ELF-1 (cell line): Measurements from ENCODE around the gene TMEM115.

Experiments used
- DNase-seq: peaks from one replicate; pipeline ENCODE4 v3.0.0-alpha.2; 2016; ENCODE audit warnings: low read depth, low spot score

The TMEM115 gene, protein sequence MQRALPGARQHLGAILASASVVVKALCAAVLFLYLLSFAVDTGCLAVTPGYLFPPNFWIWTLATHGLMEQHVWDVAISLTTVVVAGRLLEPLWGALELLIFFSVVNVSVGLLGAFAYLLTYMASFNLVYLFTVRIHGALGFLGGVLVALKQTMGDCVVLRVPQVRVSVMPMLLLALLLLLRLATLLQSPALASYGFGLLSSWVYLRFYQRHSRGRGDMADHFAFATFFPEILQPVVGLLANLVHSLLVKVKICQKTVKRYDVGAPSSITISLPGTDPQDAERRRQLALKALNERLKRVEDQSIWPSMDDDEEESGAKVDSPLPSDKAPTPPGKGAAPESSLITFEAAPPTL

DNA sequence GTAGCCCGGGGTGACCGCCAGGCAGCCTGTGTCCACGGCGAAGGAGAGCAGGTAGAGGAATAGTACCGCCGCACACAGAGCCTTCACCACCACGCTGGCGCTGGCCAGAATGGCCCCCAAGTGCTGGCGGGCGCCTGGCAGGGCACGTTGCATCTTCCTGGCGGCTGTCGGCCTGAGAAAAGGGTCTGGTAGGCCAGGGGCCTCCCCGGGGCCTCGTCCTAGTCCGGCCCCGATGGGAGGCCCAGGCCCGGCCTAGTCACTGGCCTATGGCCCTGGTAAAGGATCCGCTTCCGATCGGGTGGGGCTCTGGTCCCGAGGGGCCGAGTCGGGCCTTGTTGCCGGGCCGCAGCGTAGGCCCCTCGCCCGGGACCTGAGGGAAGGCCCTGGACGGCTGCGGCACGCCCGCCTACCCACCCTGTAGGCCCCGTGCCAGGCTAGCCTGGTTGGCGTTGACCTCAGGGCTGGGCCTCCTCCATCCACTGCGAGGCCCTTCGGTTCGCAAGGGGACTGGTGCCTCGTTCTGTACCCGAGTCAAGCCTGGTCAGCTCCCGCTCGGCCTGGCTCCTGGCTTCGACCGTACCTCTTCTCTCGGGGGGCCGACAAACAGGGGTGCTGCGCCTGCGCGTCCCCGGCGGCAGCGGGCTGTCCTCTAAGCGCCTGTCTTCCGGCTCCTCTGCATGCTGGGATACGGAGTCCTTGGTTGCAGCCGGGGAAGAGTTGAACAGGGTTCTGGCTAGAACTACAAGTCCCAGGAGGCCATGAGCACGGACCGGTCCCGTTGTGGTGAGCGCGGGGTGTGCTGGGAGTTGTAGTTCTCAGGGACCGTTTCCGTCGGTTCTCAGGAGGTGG lies at the start of gene TMEM115:
Gene TMEM115 (minus strand): TSS at position 611 of the 849 bp plus-strand sequence. CDS start 458 bp downstream, at position 153.
- peak; percentile 97 for DNase-seq

DNA sequence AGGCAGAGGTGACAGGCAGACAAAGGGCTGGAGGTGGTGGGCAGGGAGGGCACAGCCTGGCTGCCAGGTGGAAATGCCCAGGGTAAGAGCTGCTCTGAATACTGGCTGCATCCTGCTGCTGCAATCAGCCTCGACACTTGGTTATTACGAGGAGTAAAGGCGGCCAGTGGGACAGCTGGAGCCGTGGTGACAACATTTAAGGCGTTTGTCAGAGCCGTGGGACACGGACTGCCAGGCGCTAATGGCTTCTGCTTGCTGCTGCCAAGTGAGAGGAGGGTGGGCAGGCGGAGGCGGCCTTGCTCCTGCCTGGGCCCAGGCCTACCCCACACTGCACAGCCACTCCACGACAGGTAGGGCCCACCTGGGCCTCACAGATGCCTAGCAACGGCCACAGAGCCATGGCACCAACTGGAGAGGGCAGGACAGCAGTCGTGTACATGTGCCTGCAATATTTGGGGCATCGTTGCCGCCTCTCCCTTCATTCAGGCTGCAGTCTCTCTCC lies 49.2 kb upstream of the TMEM115 start:
- DNase-seq: no peak

DNA sequence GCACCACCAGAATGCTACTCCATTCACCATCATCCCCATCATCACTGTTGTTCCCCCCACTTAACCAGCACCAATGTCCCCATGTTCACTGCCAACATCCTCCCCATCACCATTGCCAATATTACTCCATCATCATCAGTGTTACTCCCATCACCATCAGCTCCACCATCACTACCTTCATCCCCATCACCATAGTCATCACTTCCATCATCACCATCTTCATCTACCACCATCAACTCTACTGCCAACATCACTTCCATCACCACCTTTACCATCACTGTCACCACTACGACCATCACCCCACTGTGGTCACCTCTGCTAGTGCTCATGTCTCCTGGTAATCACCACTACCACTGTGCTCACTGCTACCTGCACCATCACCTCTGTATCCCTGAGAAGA lies 47.2 kb upstream of the TMEM115 start:
- DNase-seq: no peak

DNA sequence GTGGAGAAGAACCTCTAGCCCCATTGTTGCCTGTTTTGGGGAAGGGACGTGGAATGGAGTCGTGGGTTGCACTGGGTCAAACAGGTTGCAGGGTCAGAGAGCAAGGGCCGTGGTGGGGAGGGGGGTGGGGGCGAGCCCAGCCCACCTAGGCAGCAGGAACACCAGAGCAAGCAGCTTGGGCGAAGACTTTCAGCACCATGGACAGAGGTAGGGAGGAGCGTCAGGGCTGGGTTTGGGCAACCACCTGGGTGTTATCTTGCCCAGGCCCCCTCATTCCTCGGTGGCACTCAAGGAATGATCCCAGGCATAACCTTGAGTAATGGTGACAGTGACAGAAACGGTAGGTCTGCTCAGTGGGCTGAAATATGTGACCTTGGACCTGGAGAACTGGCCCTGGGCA lies 45.9 kb upstream of the TMEM115 start:
- DNase-seq: peak; percentile 55

DNA sequence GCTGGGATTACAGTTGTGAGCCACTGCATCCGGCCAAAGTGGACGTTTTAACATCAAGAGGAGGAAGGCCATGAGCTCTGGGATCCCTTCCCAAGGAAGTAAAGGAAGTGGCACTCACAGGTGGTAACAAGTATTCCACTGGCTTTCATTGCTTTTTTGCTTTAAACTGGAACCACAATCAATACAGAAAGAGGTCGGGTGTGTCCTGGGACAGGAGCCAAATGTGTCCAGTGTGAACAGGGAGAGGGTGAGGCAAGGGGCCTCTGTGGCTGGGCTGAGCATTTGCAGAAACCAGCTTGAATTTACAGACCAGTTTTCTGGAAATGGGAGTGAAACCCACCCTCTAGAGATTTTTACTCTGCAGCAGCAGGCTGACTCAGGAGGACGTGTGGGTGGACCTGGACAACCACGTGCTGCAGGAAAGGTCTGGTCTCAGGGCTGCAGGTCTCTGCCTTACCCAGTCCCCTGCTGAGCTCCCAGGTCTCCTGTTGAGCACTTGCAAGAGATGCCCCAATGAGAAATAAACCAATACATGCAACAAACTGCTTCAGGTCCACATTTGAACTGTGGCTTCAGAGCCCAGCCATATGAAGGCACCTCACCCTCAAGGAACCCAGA lies 42.8 kb upstream of the TMEM115 start:
- no peak for DNase-seq

DNA sequence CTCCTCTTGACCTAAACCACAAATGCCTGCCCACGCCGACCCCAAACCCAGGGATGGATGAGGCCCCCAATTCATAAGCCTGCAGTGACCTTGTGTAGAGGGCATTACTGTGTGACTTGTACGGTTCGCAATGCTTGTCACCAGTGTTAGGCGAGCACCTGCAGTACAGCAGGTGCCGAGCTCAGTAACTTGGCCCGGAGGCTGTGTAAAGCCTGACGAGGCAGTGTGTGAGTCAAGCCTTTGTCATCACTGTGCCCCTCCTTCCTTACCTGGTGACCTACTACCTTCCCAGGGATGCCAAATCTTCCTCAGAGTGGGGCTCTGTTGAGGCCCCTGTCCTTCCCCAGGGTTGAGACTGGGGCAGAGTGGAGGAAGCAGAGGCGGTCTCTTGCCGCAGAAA lies 37.2 kb upstream of the TMEM115 start:
- no peak for DNase-seq

DNA sequence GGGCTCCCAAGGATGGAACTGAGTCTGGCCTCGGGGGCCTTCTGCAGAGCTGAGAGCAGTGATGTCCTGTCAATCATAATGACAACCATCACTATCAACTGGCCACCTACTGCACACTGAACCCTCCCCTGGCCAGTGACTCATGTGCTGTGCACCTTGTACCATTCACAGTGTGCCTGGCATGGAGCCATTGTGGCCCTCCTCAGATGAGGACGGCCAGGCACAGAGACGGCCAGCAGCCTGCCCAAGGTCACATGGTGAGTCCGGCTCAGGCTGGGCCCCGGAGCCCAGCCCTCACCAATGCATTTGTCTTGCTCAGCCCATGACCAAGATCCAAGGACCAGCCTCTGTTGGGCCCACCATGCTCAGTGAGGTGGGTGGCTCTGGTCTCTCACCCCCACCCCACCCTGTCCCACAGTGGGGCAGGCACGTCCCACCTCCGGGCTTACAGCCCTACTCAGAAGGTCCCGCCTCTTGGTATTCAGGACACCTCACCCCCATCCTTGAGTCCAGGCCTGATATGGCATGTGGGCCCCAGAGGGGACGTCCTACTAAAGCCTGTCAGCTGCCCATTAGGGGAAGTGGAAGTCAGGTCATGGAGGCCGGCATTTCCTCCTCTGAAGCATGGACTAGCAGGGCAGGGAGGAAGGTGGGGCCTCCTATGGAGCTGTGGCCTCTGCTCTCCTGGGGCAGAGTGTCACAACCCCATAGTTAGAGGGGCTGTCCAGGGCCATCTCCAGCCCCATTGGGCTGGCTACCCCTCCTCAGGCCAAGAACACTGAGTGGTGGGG lies 35.9 kb upstream of the TMEM115 start:
- no peak for DNase-seq

DNA sequence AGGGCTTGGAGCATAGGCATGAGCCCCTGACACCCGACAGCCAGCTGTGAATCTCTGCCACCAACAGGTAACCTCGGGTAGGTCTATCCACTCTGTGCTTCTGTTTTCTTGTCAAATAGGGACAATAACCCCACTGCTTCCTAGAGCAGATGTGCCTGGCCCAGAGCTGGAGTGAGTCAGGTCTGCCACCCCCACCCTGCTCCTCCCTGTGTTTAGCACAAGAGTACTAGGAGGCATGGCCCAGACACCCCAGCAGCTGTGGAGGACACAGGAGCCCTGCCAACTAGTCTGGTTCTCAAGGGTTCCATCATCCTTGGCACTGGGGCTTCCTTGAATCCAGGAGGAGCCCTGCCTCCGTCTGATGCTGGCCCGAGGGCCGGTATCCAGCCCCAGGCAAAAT lies 33.7 kb upstream of the TMEM115 start:
- no peak for DNase-seq

DNA sequence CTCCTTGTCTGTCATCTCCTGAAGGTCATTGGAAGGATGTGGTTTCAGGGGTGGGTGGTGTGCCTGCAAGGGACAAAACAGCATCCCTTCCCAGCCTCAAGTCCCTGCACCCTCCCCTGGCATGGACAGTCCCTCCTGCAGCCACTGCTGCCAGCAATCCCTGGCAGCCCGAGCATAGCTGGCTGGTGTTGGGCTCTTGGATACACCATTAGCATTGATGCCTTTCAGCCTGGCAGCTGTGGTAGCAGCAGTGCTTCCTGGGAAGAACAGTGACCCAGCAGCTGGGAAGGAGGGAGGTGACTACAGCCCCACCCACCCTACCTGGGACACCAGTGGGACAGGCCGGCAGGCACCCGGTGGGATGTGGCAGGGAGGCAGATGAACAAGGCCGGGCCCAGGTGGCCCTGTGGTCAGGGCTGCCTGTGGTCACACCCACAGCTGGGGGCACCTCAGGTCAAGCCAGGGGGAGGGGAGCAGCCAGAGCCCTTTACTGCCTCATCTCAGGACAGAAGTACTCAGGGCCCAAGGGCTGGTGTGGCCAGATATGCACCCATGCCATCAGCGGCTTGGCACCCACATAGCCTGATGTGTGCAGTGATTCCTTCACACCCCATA lies 32.9 kb upstream of the TMEM115 start:
- DNase-seq: no peak

DNA sequence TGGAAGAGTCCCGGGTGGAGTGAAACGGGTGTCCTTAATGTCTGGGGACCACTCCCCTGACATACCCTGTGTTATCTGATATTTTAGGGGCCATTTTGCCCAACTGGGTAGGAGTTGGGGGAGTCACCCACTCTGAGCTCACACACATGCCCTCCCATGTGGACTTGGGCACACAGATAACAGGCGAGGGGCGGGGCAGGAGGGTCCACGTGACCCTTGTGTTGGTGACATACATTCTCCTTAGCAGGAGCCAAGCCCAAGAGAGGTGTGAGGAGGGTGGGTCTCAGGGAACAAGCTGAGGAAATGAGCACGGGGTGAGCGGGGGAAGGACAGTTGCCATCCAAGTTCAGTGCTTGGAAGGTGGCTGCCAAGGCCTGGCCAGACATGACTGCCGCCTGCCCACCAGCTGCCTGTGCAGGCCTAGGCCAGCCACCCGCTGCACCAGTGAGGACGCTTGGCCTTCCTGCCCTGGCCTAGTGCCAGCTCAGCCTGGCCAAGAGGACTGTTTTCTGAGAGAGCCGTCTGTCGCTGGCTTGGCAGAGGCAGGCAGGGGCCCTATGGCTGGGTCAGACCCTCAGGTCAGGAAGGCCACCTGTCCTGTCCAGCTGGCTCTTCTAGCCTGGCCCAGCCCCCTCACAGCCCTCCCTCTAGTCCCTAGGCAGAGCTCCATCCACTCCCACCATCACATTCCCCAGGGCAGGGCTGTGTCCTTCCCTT lies 31.3 kb upstream of the TMEM115 start:
- peak; percentile 34 for DNase-seq

DNA sequence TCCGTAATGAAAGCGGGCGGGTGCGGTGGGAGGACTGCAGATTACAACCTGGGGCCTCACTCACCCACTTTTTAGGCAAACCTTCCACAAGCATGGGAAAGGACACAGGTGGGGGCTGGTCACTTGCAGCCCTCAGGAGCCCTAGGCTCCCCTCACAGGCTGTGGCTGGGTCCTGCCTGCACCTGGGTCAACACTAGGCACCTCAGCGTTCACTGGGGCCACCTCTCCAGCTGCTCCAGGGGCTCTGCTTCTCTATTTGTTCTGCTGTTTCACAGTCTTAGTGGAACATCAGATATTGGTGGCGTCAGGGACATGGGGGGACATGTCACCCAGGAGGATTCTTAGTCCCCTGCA lies 30.1 kb upstream of the TMEM115 start:
- DNase-seq: no peak

DNA sequence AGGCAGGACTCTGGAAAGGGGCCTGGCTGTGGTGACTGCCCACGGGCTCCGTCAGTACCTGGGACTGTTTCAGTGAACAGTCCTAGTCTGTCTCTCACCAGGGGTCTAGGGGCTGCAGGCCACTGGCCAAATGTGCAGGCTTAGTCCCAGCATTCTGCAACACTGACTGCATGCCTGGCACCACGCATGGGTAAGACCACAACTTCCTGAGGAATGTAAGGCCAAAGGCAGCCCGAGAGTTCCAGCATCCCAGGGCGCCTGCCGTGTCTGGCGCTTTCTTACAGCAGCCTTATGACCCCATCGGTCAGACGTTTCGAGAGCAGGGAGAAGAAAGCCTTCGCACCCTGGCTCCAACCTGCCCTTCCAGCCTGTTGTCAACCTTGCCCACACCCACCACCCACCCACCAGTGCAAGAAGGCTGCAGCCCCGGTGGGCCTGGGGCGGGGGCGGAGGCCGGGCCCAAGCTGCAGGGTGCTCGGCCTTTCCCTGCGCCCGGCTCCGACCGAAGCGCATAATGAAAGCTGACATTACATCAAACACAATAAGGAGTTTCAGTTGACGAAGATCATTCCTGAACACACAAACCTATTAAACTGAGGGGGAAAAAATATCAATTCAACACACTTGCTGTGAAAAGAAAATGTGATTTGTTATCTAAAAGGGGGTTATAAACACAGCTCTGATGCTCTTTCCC lies 29.5 kb upstream of the TMEM115 start:
- peak; percentile 43 for DNase-seq

DNA sequence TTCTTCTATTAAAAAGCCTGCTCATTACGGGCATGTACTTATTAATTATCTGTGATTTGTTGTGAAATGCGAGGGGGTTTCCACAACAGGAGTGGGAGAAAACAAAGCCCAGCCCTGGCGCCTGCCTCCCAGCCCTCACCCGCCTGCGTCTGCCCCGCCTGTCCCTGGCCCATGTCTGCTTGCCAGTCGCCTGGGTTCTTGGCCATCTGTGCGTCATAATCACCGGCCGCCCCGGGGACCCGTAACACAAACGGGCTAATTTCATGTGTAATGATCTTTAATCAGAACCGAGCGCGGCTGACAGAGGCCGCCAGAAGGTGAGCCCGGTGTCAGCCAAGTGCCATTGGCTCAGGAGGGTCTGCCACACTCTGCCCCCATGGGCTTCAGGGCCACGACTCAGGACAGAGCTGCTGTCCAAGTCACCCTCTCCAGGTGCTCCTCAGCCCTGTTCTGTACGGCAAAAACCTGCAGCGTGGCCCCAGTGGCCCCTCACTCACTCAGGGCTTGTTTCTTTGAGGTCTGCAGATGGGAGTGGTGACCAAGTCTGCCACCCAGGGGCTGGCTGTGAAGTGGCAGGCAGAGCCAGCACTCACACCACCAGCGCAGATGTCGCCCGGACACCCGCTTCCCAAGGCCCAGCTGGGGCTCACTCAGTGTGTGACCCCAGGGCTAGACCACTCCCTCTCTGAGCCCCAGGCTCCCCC lies 28.8 kb upstream of the TMEM115 start:
- DNase-seq: peak; percentile 61

DNA sequence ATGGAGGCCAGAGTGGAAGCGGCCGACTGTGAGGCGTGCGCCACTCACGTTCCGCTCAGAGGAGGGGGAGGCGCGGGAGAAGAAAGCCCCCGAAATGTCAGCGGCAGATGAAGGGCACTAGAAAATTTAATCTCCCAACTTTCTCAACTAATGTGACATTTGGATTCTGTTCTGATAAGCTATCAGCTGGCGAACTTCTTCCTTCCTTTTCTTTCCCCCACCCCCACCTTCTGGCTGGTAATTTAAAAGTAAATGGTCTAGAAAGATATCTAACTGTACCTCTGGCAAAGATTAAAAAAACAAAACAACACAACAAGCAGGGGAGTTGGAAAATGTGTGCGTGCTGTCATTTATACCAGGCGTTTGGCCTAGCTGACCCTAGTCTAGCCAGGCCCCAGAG lies 26.4 kb upstream of the TMEM115 start:
- DNase-seq: no peak

DNA sequence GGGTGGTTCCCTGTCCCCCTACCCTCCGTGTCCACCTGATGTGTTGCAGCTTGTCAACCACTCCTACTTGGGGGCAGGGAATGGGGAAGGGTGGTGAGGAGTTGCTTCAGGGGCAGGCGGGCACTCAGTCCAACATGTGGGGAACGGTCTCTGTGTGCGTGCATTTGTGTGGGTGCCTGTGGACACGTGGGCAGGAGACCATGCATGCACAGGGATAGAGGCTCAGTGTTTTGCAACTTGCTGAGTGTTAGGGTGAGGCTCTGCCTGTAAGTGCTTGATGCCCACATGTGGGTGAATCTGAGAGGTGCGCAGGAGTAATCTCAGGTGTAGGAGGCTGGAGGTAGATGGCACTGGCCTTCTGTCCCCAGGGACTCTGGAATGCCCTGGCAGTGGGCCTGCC lies 24.4 kb upstream of the TMEM115 start:
- no peak for DNase-seq

DNA sequence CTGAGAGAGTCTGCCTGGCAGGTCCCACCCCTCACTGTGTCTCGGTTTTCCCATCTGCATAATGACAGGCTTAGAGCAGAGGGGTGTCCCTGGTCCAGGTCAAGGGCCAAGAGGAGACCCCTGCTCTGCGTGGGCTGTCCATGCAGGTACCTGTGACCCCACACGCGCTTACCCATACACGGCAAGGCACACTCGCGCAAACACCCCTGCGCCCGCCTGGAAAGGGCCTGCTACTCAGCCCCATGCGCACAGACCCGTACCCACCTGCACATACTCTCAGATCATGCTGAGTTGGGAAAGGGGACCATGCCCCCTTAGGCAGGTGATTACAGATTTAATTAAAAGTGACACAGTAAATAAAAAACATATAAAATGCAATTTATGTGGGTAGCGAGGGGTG lies 23.4 kb upstream of the TMEM115 start:
- no peak for DNase-seq

DNA sequence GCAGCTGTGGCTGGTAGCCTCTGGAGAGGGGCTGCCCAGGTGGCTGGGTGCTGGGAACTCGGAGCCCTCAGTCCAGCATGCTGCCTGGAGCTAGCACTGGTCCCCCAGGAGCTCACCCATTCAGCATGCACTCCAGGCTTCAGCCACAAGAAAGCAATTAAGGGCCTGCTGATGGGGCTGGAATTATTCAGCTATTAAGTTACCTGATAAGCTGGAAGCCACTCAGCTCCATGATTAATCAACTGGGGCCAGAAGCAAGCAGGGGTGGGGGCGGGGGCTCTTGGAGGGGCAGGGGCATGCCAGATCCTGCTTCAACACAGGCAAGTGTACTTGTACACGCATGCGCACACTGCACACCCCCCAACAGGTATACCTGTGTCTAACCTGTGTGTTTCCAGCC lies 22.1 kb upstream of the TMEM115 start:
- no peak for DNase-seq

DNA sequence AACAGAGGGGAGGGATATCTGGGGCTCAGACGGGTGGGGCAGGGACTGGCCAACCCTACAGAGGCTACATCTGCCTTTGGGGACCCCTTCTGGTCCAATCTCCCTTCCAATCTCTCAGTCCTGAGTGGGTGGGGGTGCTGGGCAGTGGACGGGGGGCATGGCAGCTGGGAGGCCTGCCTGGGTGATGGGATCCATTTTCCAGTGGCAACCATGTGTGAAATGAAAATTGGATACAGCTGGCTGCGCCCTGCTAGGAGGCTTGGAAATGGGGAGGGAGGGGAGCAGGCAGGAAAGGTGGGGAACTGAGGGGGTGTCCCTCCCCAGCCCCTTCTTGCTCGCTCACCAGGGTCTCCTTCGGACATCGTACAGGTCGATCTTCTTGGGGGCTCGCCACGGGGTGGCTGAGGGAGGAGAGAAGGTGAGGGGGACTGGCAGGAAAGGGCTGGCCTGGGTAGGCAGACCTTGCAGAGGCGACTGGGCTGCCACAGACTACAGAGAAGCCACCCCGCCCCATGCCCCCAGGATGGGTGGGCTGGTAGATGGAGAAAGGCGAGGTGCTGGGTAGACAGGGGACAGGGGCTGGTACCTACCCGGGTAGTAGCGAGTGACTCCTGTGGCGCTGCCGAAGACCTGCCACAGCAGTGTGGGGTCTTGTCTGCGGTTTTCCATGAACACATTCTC lies 21.2 kb upstream of the TMEM115 start:
- no peak for DNase-seq

DNA sequence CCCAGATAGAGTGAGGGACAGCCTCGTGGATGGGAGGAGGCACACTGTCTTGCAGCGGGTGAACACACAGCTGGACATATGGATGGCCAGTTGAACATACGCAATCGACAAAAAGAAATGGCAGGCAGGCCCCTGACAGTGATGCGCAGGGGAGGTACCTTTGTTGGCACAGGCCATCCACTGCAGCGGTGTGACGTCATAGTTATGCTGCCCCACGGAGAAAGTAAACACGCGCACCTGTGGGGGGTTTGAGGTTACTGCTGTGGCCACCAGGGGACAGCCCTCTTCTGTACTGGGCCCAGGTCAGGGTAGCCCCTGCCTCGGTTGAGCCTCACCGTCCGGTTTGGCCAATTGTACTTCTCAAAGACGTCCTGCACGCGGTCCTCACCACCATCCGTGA lies 19.4 kb upstream of the TMEM115 start:
- no peak for DNase-seq
